ENCODE measurements around the gene SNX10. TPM values are rescaled to one million over a fixed set of nuclear protein-coding genes. Genes with fewer than 3 reads are reported as not detected.

The SNX10 gene
- total RNA-seq, 2 experiments from 2014 or later: 4.6 to 5.8 TPM

DNA sequence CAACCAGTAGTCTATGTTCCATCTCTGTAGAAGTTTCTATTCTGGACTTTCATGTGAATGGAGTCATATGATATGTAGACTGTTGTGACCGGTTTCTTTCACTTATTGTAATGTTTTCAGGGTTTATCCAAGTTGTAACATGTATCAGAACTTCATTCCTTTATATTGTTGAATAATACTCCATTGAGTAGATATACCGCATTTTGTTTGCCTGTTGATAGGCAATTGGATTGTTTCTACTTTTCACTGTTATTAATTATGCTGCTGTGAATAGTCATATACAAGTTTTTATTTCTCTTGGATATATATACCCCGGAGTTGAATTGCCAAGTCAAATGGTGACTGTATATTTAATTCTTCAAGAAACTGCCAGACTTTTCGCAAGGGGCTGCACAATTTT, 40.1 kb downstream of the SNX10 start:
- Mint-ChIP-seq H3K27me3 (no peaks in the 10 kb centered on the region), H3K4me1 (ENCODE audit: low read depth) (peaks cover 29% of the 10 kb centered on the region), H3K4me3 (no peak overlapping the region), H3K36me3 (ENCODE audit: low read depth) (peaks cover 12% of the 10 kb centered on the region), H3K9me3 (peaks cover 2% of the 10 kb centered on the region), H3K27ac (no peak overlapping the region)
- Histone ChIP-seq H3K4me3 (ENCODE audit: low read length) (no peak overlapping the region), H3K27ac (ENCODE audit: low read depth in 1 of 2, low read length in 2 of 2) (no peak overlapping the region), H3K36me3 (ENCODE audit: insufficient read depth, low read length) (no peaks in the 10 kb centered on the region), H3K4me1 (ENCODE audit: insufficient read depth, low read length) (peaks cover 7% of the 10 kb centered on the region), H3K27me3 (ENCODE audit: control insufficient read depth in 1 of 2, insufficient read depth in 2 of 2, low read length in 2 of 2) (no peaks in the 10 kb centered on the region), H3K9me3 (ENCODE audit: control insufficient read depth in 1 of 2, insufficient read depth in 1 of 2, low read length in 2 of 2) (no peaks in the 10 kb centered on the region)
- POLR2A ChIA-PET: no interaction called here
- intact Hi-C loops (cut with DNase I, micrococcal nuclease): no loop called here
- no peak for TF ChIP-seq CTCF (IDR thresholded peaks at IDR 0.05)
- DNase-seq (no peak), ATAC-seq (ENCODE audit: poor library complexity) (no peak)
- CTCF ChIA-PET: no interaction called here

DNA sequence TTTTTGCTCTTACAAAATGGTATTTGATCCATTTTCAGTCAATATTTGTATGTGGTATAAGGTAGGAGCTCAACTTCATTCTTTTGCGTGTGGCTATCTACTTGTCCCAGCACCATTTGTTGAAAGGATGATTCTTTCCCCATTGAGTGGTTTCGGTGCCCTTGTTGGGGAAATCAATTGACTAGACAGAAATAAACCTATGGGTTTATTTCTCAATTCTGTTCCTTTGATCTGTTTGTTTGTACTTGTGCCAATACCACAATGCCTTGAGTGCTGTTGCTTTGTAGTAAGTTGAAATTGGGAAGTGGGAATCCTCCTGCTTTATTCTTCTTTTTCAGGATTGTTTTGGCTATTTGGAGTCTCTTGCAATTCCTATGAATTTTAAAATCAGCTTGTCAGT, 41.0 kb downstream of the SNX10 start:
- Histone ChIP-seq H3K36me3 (ENCODE audit: insufficient read depth, low read length) (no peaks in the 10 kb centered on the region), H3K4me1 (ENCODE audit: insufficient read depth, low read length) (peaks cover 7% of the 10 kb centered on the region), H3K27me3 (ENCODE audit: control insufficient read depth in 1 of 2, insufficient read depth in 2 of 2, low read length in 2 of 2) (no peaks in the 10 kb centered on the region), H3K4me3 (ENCODE audit: low read length) (no peak overlapping the region), H3K27ac (ENCODE audit: low read depth in 1 of 2, low read length in 2 of 2) (no peak overlapping the region), H3K9me3 (ENCODE audit: control insufficient read depth in 1 of 2, insufficient read depth in 1 of 2, low read length in 2 of 2) (no peaks in the 10 kb centered on the region)
- Mint-ChIP-seq H3K9me3 (peaks cover 2% of the 10 kb centered on the region), H3K4me1 (ENCODE audit: low read depth) (peaks cover 31% of the 10 kb centered on the region), H3K4me3 (no peak overlapping the region), H3K27ac (no peak overlapping the region), H3K36me3 (ENCODE audit: low read depth) (peaks cover 12% of the 10 kb centered on the region), H3K27me3 (no peaks in the 10 kb centered on the region)
- no peak for TF ChIP-seq CTCF (IDR thresholded peaks at IDR 0.05)
- CTCF ChIA-PET: no interaction called here
- POLR2A ChIA-PET: no interaction called here
- no peak for DNase-seq
- ATAC-seq (ENCODE audit: poor library complexity): no peak
- intact Hi-C loops (cut with DNase I, micrococcal nuclease): no loop called here

DNA sequence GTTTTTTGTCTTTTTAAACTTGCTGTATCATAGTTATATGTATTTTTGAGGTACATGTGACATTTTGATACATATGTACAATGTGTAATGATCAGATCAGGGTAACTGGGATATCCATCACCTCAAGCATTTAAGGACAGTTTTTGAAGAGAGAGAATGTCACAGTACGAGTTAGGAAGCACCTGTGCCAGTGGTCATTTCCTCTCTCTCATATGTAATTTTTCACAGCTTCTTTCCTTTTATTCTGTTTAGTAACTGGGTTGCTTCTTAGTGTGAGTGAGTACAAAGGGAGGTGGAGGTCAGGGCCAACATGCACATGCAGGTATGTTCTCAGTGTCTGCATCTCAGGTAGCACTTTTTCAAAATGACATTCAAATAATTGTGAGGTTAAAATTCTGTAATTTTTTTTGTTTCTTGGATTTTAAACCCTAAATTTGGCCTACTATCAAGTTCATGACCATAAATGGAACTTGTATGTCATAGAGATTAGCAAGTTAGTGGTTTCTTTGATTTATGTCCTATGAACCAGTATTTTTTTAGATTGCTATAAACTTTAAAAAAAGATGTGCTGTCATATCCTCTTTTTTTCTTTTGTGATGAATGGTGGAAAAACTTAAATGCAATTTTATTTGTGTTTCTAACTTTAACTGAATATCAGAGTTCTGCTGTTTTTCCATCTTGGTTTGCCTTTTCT, 42.7 kb downstream of the SNX10 start:
- Mint-ChIP-seq H3K4me1 (ENCODE audit: low read depth) (peaks cover 34% of the 10 kb centered on the region), H3K36me3 (ENCODE audit: low read depth) (peaks cover 8% of the 10 kb centered on the region), H3K4me3 (no peak overlapping the region), H3K9me3 (peaks cover 2% of the 10 kb centered on the region), H3K27me3 (no peaks in the 10 kb centered on the region), H3K27ac (no peak overlapping the region)
- H3K4me3 ChIP-seq (ENCODE audit: low read length): no peak overlapping the region
- no peak overlapping the region for H3K27ac ChIP-seq (ENCODE audit: low read depth in 1 of 2, low read length in 2 of 2)
- CTCF ChIA-PET: no interaction called here
- H3K36me3 ChIP-seq (ENCODE audit: insufficient read depth, low read length): no peaks in the 10 kb centered on the region
- H3K4me1 ChIP-seq (ENCODE audit: insufficient read depth, low read length): peaks cover 7% of the 10 kb centered on the region
- peaks cover 0 to 6% of the 10 kb centered on the region in 2 experiments for H3K9me3 ChIP-seq (ENCODE audit: control insufficient read depth in 1 of 2, insufficient read depth in 1 of 2, low read length in 2 of 2)
- intact Hi-C loops (cut with DNase I, micrococcal nuclease): no loop called here
- no peak for DNase-seq
- POLR2A ChIA-PET: no interaction called here
- TF ChIP-seq CTCF (IDR thresholded peaks at IDR 0.05): no peak
- no peak for ATAC-seq (ENCODE audit: poor library complexity)
- H3K27me3 ChIP-seq (ENCODE audit: control insufficient read depth in 1 of 2, insufficient read depth in 2 of 2, low read length in 2 of 2): no peaks in the 10 kb centered on the region
